ENCODE data around the gene MAST2.

The MAST2 gene

GRCh38 chr1:45976623-45977022, 173.2 kb downstream of the MAST2 start:
- peaks cover 10% of the 10 kb centered on the region for H3K9me3 ChIP-seq (ENCODE audit: low read length)
- no peak overlapping the region for H2AFZ ChIP-seq (ENCODE audit: low read depth, low read length)
- peaks cover 10% of the 10 kb centered on the region for H3K36me3 ChIP-seq (ENCODE audit: insufficient read depth, low read length)
- H3K4me3 ChIP-seq (ENCODE audit: low read length) = no peak overlapping the region
- no peaks in the 10 kb centered on the region for H3K27me3 ChIP-seq (ENCODE audit: insufficient read depth, low read length)
- no peaks in the 10 kb centered on the region for H3K4me1 ChIP-seq (ENCODE audit: insufficient read depth, low read length)

GRCh38 chr1:45979074-45979777, 175.8 kb downstream of the MAST2 start:
- H2AFZ ChIP-seq (ENCODE audit: low read depth, low read length) = no peak overlapping the region
- no peaks in the 10 kb centered on the region for H3K4me1 ChIP-seq (ENCODE audit: insufficient read depth, low read length)
- H3K4me3 ChIP-seq (ENCODE audit: low read length) = no peak overlapping the region
- H3K36me3 ChIP-seq (ENCODE audit: insufficient read depth, low read length) = no peaks in the 10 kb centered on the region
- peaks cover 3% of the 10 kb centered on the region for H3K9me3 ChIP-seq (ENCODE audit: low read length)
- no peaks in the 10 kb centered on the region for H3K27me3 ChIP-seq (ENCODE audit: insufficient read depth, low read length)

- Histone ChIP-seq H3K27me3 (ENCODE audit: insufficient read depth, low read length) (no peaks in the 10 kb centered on the region), H3K9me3 (ENCODE audit: low read length) (peaks cover 3% of the 10 kb centered on the region), H3K4me1 (ENCODE audit: insufficient read depth, low read length) (no peaks in the 10 kb centered on the region), H2AFZ (ENCODE audit: low read depth, low read length) (no peak overlapping the region), H3K36me3 (ENCODE audit: insufficient read depth, low read length) (no peaks in the 10 kb centered on the region), H3K4me3 (ENCODE audit: low read length) (no peak overlapping the region)
These were observed 176.4 kb downstream of the MAST2 start for GRCh38 chr1:45979778-45980176.

- peaks cover 3% of the 10 kb centered on the region for H3K9me3 ChIP-seq (ENCODE audit: low read length)
- no peaks in the 10 kb centered on the region for H3K27me3 ChIP-seq (ENCODE audit: insufficient read depth, low read length)
- no peaks in the 10 kb centered on the region for H3K36me3 ChIP-seq (ENCODE audit: insufficient read depth, low read length)
- no peak overlapping the region for H2AFZ ChIP-seq (ENCODE audit: low read depth, low read length)
- no peak overlapping the region for H3K4me3 ChIP-seq (ENCODE audit: low read length)
- H3K4me1 ChIP-seq (ENCODE audit: insufficient read depth, low read length) = no peaks in the 10 kb centered on the region
These were observed 178.9 kb downstream of the MAST2 start for GRCh38 chr1:45982359-45982758.

- Histone ChIP-seq H3K27me3 (ENCODE audit: insufficient read depth, low read length) (no peaks in the 10 kb centered on the region), H3K36me3 (ENCODE audit: insufficient read depth, low read length) (no peaks in the 10 kb centered on the region), H3K4me1 (ENCODE audit: insufficient read depth, low read length) (no peaks in the 10 kb centered on the region), H3K4me3 (ENCODE audit: low read length) (no peak overlapping the region), H3K9me3 (ENCODE audit: low read length) (peaks cover 3% of the 10 kb centered on the region), H2AFZ (ENCODE audit: low read depth, low read length) (no peak overlapping the region)
These were observed 180.6 kb downstream of the MAST2 start for GRCh38 chr1:45983967-45984366.

- no peaks in the 10 kb centered on the region for H3K4me1 ChIP-seq (ENCODE audit: insufficient read depth, low read length)
These were observed 183.8 kb downstream of the MAST2 start for GRCh38 chr1:45987204-45987603.

GRCh38 chr1:45989249-45989648, 185.8 kb downstream of the MAST2 start:
- H3K4me1 ChIP-seq (ENCODE audit: insufficient read depth, low read length) = no peaks in the 10 kb centered on the region
- no peak overlapping the region for H3K4me3 ChIP-seq (ENCODE audit: low read length)
- no peaks in the 10 kb centered on the region for H3K27me3 ChIP-seq (ENCODE audit: insufficient read depth, low read length)
- no peaks in the 10 kb centered on the region for H3K36me3 ChIP-seq (ENCODE audit: insufficient read depth, low read length)
- H2AFZ ChIP-seq (ENCODE audit: low read depth, low read length) = no peak overlapping the region
- peaks cover 8% of the 10 kb centered on the region for H3K9me3 ChIP-seq (ENCODE audit: low read length)

More at GRCh38 chr1:45987204-45987603, 183.8 kb downstream of the MAST2 start:
- Histone ChIP-seq H3K9me3 (ENCODE audit: low read length) (peaks cover 8% of the 10 kb centered on the region), H2AFZ (ENCODE audit: low read depth, low read length) (no peak overlapping the region), H3K36me3 (ENCODE audit: insufficient read depth, low read length) (no peaks in the 10 kb centered on the region), H3K27me3 (ENCODE audit: insufficient read depth, low read length) (no peaks in the 10 kb centered on the region), H3K4me3 (ENCODE audit: low read length) (no peak overlapping the region)

GRCh38 chr1:45994423-45994822, 191.0 kb downstream of the MAST2 start:
- no peaks in the 10 kb centered on the region for H3K27me3 ChIP-seq (ENCODE audit: insufficient read depth, low read length)
- no peak overlapping the region for H3K4me3 ChIP-seq (ENCODE audit: low read length)
- H3K9me3 ChIP-seq (ENCODE audit: low read length) = peaks cover 9% of the 10 kb centered on the region
- H2AFZ ChIP-seq (ENCODE audit: low read depth, low read length) = no peak overlapping the region
- H3K36me3 ChIP-seq (ENCODE audit: insufficient read depth, low read length) = peaks cover under 1% of the 10 kb centered on the region
- no peaks in the 10 kb centered on the region for H3K4me1 ChIP-seq (ENCODE audit: insufficient read depth, low read length)

- peaks cover 7% of the 10 kb centered on the region for H3K36me3 ChIP-seq (ENCODE audit: insufficient read depth, low read length)
- H3K9me3 ChIP-seq (ENCODE audit: low read length) = peaks cover 9% of the 10 kb centered on the region
- H3K4me1 ChIP-seq (ENCODE audit: insufficient read depth, low read length) = no peaks in the 10 kb centered on the region
- H3K4me3 ChIP-seq (ENCODE audit: low read length) = no peak overlapping the region
- no peaks in the 10 kb centered on the region for H3K27me3 ChIP-seq (ENCODE audit: insufficient read depth, low read length)
- no peak overlapping the region for H2AFZ ChIP-seq (ENCODE audit: low read depth, low read length)
These were observed 191.9 kb downstream of the MAST2 start for GRCh38 chr1:45995298-45995697.

- no peaks in the 10 kb centered on the region for H3K4me1 ChIP-seq (ENCODE audit: insufficient read depth, low read length)
- H3K27me3 ChIP-seq (ENCODE audit: insufficient read depth, low read length) = no peaks in the 10 kb centered on the region
- no peak overlapping the region for H2AFZ ChIP-seq (ENCODE audit: low read depth, low read length)
- peaks cover 3% of the 10 kb centered on the region for H3K9me3 ChIP-seq (ENCODE audit: low read length)
- no peak overlapping the region for H3K4me3 ChIP-seq (ENCODE audit: low read length)
- peaks cover 8% of the 10 kb centered on the region for H3K36me3 ChIP-seq (ENCODE audit: insufficient read depth, low read length)
These were observed 194.7 kb downstream of the MAST2 start for GRCh38 chr1:45998020-45998617.

- H3K9me3 ChIP-seq (ENCODE audit: low read length) = peaks cover 1% of the 10 kb centered on the region
- no peaks in the 10 kb centered on the region for H3K27me3 ChIP-seq (ENCODE audit: insufficient read depth, low read length)
- H3K36me3 ChIP-seq (ENCODE audit: insufficient read depth, low read length) = peaks cover 13% of the 10 kb centered on the region
- H3K4me1 ChIP-seq (ENCODE audit: insufficient read depth, low read length) = no peaks in the 10 kb centered on the region
- no peak overlapping the region for H2AFZ ChIP-seq (ENCODE audit: low read depth, low read length)
- H3K4me3 ChIP-seq (ENCODE audit: low read length) = no peak overlapping the region
These were observed 196.1 kb downstream of the MAST2 start for GRCh38 chr1:45999507-45999906.

- peaks cover 18% of the 10 kb centered on the region for H3K36me3 ChIP-seq (ENCODE audit: insufficient read depth, low read length)
- H3K4me3 ChIP-seq (ENCODE audit: low read length) = no peak overlapping the region
- no peaks in the 10 kb centered on the region for H3K27me3 ChIP-seq (ENCODE audit: insufficient read depth, low read length)
- H2AFZ ChIP-seq (ENCODE audit: low read depth, low read length) = no peak overlapping the region
- H3K4me1 ChIP-seq (ENCODE audit: insufficient read depth, low read length) = no peaks in the 10 kb centered on the region
- H3K9me3 ChIP-seq (ENCODE audit: low read length) = peaks cover 1% of the 10 kb centered on the region
These were observed 197.8 kb downstream of the MAST2 start for GRCh38 chr1:46001081-46001785.

- Histone ChIP-seq H3K9me3 (ENCODE audit: low read length) (peaks cover 1% of the 10 kb centered on the region), H2AFZ (ENCODE audit: low read depth, low read length) (no peak overlapping the region), H3K27me3 (ENCODE audit: insufficient read depth, low read length) (no peaks in the 10 kb centered on the region), H3K4me1 (ENCODE audit: insufficient read depth, low read length) (no peaks in the 10 kb centered on the region), H3K4me3 (ENCODE audit: low read length) (no peak overlapping the region), H3K36me3 (ENCODE audit: insufficient read depth, low read length) (peaks cover 30% of the 10 kb centered on the region)
These were observed 199.2 kb downstream of the MAST2 start for GRCh38 chr1:46002551-46003150.

All from neuron (in vitro differentiated cells).